AG20443 (cell line): ENCODE results near the gene ZYG11A.

Experiments
- DNase-seq: peaks from one replicate; pipeline ENCODE4 v3.0.0; 2012; ENCODE audit warnings: low spot score, mixed read lengths

ZYG11A gene

DNA sequence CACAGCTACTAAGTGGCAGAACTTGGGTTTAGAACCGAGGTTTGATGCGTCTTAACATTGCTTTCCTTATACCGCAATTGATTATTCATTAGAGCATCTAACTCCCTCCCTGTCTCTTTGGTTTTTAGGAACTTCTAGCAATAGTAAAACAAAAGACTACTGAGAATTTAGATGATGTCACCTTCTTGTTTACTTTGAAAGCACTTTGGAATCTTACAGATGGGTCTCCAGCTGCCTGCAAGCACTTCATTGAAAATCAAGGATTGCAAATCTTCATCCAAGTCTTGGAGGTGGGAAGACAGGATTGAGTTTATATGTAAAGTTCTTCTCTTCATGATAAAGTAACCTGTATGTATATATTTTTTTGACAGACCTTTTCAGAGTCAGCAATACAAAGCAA lies 35.0 kb downstream of the ZYG11A start:
- no peak for DNase-seq

DNA sequence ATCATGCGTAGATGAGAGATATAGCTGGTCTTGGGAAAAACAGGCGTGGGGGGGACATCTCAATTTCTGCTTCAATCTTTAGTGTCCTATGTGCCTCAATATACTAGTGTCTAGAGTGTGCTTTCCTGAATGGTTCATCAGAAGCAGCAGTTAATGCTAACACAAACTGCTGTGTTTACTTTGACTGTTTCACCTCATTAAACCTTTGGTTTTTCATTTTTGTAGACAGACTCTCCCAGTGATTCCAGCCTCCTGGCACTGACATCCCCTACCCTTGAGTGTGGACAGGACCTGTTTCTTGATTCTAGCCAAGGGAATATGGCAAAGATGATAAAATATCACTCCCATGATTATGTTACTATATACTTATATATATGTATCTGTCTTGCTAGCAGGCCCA lies 37.6 kb downstream of the ZYG11A start:
- DNase-seq = no peak

DNA sequence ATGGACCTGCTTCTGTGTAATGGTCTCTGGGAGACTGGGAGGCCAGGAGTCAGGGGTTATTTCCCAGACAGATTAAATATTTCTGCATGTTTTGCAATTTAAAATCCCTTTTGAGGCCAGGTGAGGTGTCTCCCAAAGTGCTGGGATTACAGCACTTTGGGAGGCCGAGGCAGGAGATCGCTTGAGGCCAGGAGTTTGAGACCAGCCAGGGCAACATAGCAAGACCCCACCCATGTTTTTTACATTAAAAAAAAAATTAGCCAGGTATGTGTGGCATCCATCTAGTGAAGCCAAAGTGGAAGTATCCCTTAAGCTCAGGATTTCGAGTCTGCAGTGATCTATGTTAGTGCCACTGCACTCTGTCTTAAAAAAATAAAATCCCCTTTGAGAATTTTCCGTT lies 44.9 kb downstream of the ZYG11A start:
- no peak for DNase-seq

DNA sequence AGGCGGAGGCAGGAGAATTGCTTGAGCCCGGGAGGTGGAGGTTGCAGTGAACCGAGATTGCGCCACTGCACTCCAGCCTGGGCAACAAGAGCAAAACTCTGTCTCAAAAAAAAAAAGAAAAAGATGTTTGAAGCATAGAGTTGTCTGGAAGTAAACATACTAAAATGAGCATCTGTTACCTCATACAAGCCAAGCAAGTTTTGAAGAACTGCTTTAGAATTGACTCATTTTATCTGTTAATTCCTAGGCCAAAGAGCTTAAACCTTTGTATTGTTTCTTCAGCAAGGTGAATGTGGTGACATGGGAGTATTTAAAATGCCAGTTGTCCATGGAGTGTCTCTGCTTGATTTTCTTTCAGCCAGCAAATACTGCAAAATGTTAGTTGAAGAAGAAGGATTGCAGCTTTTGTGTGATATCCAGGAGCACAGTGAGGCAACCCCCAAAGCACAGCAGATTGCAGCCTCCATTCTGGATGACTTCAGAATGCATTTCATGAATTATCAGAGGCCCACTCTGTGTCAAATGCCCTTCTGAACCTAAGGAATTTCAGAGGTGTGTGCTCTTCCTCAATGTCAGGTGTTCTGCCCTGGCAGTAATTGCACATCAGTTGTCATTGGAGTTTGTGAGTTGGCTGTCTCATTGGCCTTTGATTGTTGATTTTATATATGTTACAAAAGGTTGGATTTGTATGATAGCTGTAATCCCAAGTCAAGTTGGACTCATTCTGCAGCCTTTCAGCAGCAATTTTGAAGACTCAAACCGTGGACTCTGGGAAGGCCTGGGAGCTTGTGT lies 50.1 kb downstream of the ZYG11A start:
- no peak for DNase-seq

DNA sequence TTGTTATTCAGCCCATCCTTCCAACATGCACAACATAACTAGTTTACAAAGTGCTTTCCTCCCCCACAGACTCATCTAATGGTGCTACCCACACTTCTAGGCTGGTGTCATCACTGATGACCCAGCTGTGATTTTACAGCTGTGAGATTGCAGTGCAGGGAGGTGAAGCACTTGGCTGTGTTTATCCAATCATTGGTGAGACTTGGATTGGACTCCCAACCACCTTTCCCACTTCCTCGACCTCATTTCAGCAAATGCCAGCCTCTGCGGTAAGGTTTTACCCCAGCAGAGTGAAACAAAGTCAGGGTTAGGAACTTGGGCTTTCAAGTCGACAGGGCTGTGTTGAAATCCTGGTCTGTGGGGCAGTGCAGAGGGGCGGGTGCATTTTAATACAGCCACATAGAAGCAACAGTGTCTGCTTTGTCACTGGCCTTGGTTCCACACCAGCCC lies 56.9 kb downstream of the ZYG11A start:
- DNase-seq = no peak

DNA sequence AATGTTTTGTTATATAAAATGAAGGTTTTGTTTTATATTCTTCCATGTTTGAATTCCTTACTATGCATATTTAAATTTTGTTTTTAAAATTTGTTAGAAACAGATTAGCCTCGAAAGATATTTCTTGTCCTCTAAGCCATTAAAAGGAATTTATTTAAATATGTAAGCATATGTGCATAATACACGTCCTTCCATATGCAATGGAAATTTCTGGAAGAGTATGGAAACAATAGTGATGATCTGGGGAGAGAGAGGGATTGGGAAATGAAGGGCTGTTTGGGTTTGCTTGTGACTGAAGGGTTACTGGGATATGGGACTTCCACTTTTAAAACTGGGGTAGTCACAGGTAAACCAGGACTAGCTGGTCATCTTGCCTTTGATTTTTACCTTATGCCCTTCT lies 57.8 kb downstream of the ZYG11A start:
- DNase-seq = no peak

DNA sequence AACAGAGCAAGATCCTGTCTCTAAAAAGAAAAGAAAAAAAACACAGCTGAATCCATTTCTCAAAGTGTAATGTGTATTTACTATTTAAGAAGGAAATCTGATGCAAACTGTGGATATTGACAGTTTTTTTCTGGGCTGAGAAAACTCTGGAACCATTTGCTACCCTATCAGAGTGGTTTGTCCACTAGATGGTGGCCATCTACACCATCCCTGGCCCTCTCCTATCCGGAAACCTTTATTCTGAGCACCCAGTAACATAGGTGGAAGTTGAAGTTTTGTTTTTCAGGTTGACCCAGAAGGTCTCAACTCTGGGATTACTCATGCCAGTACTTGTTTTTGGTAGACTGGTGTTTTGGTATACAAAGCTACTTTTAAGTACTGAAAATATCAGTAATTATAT lies 58.8 kb downstream of the ZYG11A start:
- DNase-seq = no peak

DNA sequence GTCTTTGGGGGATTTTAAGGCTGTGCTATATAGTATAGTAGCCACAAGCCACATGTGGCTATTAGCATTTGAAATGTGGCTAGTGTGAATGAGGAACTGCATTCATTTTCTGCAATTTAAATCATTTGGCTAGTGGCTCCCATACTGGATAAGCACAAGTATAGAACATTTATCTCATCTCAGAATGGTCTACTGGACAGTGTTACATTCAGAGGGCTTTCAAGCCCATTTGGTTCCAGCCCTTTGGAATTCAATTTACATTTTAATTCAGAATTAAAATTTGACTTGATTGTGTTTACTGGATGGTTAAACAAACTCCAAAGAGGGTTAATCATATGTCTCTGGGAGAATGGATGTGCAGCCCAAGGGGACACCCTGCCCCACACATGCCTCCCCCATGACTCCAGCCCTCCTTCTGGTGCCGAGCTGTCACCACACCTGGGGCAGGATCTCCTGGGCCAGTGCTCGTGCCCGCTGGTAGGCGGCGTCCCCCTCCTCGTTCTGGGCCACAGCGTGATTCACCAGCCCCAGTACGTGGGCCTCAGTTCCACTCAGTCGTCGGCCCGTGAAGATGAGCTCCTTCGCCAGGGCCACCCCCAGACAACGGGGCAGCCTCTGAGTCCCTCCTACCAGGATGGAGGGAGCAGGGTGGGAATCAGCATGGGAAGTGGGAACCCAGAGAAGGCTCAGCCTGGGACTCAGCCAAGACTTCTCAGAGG lies 61.8 kb downstream of the ZYG11A start:
- DNase-seq = no peak

DNA sequence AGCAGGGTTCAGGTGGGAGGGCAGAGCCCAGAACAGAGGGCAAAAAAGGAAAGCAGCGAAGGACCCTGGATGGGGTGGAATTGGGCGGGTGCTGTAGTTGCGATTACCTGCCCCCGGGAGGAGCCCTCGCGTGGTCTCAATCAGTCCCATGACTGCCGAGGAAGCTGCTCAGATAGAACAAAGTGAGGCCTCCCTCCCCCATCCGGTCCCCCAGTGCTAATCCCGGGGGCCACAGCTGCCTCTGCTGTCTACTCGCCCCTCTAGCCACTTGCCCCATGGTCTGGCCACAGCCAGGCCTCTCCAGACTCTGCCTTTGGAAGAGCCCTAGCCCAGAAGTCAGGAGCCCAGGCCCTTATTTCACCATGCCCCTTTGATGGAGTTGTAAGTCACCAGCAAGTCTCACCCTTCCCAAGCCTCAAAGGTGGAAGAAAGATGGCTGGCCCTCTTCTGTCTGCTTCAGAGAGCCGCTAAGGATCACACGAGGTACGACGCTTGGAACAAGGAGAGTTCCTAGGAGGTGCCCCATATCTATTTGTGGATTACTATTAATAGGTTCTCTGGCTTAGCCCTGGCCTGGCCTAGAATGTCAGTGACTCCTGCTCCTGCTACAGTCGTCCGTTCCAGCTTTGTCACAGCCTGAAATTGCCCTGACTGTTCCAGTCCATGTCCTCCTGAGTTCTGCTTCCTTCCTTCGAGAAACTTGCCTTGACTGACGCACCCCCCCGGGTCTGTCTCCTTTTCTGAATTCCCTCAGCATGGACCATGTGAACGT lies 62.6 kb downstream of the ZYG11A start:
- peak; percentile 66 for DNase-seq

DNA sequence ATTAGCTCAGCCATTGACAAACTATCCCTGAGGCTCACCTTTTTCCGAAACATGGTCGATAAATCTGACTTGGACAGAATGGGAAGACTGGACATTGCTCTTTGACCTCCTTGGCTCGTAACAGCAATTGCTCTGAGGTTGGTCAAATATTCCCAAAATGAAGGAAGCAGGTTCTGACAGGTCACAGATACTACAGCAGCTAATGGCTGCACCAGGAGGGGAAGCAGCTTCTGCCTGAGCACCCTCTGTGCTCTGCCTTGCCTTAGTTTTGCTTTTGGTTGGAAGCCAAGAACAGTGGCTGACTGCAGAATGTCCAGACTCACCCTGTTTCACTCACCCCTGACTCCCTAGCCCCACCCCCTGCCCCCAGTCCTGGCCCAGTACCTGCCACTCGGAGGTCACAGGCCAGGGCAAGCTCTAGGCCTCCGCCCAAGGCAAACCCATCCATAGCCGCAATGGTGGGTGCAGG lies 63.6 kb downstream of the ZYG11A start:
- DNase-seq = no peak

DNA sequence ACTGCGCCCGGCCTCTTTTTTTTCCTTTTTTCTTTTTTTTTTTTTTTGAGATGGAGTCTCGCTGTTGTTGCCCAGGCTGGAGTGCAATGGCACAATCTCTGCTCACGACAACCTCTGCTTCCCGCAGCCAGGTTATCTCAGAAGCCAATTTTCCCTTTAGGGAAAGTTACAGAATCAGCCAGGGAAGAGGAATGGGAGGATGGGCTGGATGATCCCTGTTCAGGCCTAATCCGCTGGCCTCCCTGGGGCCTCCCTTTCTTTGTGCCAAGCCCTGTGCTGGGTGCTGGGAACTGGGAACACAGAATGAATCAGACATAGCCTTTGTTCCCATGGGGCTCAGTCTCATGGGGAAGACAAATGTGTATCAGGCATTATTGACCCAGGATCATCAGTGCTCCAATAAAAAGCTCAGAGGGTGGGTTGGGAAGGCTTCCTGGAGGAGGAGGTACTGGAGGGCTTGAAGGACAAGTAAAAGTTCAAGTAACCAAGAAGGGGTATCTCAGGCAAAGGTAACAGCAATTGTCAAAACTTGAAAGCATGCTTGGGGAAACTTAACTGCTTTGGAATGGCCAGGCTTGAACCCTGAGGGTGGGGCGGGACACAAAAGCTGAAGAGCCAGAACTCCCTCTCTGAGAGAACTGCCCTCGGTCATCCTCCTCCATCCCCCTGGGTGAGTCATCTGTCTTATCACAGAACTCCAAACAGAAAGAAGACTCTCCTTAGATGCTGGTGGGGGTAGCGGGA lies 64.7 kb downstream of the ZYG11A start:
- no peak for DNase-seq

DNA sequence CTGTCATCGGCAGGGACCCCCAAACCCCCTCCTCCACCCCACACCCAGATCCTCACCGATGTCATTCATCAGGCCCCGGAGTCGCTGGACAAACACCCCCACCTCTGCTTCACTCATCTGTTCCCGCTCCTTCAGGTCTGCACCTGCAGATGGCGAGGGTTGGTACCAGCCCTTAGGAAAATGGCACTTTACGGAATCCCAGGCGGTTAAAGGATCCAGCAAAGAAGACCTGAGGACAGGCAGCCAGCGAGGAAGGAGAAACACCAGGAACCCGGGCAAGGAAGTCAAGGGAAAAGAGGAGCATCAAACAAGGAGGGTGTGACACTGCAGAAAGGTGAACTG lies 65.2 kb downstream of the ZYG11A start:
- DNase-seq = no peak

DNA sequence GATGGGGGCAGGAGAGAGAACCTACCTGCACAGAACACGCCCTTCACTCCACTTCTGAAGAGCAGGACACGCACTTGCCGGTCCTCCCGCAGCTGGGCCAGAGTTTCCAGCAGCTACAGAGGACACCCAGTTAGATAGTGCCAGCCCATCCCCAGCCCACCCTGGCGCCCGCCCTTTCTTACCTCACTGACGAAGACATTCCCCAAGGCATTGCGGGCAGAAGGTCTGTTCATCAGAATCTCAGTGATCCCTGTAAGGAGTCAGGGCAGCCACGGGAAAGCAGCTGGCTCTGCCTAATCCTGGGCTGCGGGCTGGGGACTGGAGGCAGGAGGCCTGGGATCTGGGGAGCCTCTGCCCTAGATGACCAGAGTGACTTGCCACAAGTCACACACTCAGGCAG lies 69.0 kb downstream of the ZYG11A start:
- DNase-seq = no peak

DNA sequence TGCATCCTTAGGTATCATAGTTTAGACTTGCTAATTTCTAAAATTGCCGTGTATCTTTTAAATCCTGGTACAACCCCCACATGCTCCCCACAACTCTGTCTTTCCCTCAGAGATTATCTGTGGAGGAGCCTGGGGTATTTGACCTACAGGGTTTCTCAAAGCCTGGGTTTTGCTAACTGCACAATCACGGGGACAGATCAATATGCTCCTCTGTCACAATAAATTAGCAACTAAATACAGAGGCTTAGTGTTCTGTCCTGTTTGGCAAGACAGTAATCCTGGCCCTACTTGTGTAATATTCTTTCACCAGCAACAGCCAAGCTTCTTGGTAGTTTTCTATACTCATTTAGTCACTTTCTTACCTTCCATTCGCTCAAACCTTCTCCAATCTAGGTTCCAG lies 70.5 kb downstream of the ZYG11A start:
- no peak for DNase-seq

DNA sequence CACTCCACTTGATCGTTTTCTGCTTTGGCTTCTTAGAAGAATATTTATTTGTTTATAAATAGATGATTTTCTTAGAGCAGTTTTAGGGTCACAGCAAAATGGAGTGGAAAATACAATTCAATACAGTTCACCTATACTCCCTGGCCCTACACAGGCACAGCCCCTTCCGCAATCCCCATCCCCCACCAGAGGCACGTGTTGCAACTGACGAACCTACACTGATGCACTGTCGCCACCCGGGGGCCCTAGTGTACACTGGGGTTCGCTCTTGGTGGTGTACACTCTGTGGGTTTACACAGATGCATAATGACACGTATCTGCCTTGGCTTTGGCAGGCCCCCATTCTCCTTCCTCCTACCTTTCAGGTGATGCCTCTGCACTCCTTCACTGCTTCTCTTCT lies 71.0 kb downstream of the ZYG11A start:
- DNase-seq = no peak

DNA sequence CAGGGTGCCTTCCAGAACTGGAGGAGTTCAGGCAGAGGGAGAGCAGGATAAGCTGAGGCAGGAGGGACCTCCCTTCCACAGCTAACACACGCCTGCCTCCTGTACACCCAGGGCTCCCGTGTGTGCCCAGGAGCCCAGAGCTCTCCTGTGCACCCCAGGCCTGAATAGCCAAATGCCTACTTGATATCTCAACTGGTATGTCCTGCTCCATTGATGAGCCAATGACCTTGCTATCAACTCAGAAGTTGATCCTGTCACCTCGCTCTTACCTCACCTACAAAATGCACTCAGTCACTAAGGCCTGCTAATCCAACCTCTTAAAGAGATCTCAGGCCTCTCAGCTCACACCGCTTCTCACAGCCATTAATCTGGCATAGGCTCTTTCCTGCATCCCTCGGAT lies 71.9 kb downstream of the ZYG11A start:
- DNase-seq = no peak

DNA sequence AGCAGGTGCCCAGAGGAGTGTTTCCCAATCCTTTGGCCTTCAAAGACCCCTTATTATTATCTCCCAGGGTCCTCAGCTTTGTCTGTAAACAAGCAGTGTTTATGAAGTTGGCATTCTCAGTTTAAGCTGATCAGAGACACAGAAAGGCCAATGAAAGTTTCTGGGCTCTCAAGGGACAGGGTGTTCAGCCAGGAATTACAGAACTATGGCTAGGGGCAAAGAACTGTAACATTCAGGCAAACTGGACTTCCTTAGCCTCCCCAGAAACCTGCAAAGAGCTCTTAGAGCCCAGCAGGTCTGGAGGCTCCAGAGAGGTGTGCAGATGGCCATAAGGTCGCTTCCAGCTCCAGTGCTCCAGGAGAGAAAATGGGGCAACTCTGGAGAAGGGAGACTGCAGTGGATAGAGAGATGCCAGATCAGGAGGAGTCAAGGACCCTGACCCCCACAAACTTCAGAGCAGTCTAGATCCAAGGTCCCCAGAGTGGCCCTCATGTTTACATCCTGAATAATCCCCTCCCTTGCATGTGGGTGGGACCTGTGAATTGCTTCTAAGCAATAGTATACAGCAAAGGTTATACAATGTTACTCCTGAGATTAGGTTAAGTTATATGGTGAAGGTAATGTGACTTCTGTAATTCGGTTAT lies 72.8 kb downstream of the ZYG11A start:
- no peak for DNase-seq

DNA sequence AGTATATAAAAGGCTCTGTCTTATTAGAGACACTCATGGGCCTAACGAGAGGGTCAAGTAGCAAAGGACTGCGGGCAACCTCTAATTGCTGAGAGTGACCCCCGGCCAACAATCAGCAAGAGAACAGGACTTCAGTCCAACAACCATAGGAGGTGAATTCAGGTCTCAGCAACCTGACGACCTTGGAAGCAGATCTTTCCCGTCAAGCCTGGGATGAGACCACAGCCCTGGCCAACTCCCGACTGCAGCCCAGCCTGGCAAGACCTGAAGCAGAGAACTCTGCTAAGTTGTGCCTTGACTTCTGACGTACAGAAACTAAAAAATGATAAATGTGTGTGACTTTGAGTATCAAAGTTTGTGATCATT lies 73.3 kb downstream of the ZYG11A start:
- DNase-seq = no peak

DNA sequence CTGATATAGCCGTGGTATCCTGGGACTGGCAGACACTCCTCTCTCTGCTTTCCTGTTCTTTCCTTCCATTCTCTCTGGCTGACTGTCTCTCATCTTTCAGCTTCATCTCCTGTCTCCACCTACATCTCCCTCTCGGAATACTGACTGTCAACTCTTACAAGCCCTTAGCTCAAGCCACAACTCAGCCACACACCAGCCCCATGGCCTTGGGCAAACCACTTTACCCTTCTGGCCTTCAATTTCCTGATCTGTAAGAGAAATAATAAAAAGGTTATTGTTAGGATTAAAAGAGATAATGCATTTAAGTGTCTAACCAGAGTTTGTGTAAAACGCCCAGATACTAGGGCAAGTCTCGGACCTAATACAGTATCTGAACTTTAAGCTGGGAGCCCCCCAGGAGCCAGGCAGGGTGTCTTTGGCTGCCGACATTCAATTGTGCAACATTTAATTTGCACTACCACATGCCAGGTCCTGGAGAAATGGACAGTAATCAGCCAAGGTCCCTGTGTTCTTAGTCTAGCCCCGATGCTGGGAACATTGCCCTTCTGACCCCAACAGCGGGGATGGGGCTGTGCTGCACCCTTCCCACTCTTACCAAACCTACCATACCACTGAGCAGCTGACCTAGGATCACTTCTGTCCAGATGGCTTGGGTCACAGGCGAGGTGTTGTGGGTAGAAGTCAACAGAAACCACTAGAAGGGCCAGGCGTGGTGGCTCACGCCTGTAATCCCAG lies 73.8 kb downstream of the ZYG11A start:
- no peak for DNase-seq

DNA sequence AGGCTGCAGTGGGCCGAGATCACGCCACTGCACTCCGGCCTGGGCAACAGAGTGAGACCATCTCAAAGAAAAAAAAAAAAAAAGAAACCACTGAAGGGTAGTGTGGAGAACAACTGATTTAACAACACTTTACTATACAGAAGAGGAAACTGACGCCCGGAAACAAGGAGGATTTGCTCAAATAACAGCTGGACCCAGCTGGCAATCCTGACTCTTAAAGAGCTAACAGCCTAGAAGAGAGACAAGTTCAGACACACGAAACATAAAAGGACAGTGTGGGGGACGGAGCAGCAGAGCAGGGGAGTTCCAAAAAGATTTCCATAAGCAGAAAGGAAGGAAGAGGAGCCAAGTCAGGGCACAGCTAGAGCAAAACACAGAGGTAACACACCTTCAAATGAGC lies 74.6 kb downstream of the ZYG11A start:
- no peak for DNase-seq

DNA sequence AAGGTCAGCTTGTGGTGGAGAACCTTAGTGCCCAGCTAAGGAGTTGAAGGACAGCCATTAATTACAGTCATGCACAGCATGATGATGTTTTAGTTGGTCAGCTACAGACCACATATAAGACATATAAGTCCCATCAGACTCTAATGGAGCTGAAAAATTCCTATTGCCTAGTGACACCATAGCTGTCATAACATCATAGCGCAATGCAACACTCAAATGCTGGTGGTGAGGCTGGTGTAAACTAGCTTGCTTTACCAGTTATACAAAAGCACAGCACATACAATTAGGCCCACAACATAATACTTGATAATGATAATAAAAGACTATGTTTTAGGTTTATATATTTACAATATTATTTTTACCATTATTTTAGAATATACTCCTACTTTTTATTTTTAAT lies 75.0 kb downstream of the ZYG11A start:
- no peak for DNase-seq
